ENCODE measurements around the gene SLC22A13.
"Not testable (repeated sequence)": the region's sequence is repeated elsewhere in the genome, so short reads cannot be mapped to it uniquely, and the experiment has no call there.

The SLC22A13 gene

GRCh38 chr3:38306941-38307340 is 41.3 kb downstream of the SLC22A13 start:
- no peak for FAIRE-seq

GRCh38 chr3:38307599-38307998 is 42.0 kb downstream of the SLC22A13 start:
- no peak for FAIRE-seq

DNA sequence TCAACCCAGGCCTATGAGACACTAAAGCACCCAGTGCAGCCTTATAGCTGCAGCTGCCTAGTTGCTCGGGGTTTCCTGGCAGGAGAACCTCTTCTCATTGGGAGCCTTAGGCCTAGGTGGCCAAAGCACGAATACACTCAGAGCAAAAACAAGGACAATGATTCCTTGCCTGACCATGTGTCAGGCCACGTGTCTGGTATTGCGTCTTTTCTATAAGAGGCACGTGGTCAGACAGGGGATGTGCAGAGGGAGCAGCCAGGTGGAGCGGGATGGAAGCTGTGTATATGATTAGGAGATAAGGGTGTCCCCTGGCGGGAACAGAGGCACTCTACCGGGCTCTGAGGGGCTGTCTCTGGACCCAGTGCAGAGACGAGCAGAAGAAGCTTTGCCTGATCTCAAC is 42.8 kb downstream of the SLC22A13 start:
- no peak for FAIRE-seq

GRCh38 chr3:38311476-38311875 is 45.9 kb downstream of the SLC22A13 start:
- no peak for FAIRE-seq

DNA sequence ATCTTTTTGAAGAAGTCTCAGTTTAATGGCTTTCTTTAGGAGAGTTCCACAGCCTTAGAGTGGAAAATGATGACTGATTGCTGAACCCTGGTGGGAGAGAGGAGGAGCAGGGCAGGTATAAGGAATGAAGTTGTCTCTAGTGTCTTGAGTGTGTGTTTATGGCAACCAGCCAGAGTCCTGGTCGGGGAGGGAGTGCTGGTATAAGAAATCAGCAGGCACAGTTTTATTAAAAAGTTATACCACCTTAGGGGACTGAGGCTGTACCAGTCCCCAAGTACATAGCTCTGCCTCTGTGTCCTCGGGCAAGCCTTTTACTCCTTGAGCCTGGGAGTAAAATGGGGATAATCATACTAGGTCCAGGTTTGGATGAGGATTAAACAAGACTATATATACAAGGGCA is 46.3 kb downstream of the SLC22A13 start:
- no peak for FAIRE-seq

- FAIRE-seq = no peak
Measured at GRCh38 chr3:38312356-38312755, 46.7 kb downstream of the SLC22A13 start.

- FAIRE-seq = no peak
Measured at GRCh38 chr3:38313263-38313662, 47.7 kb downstream of the SLC22A13 start.

DNA sequence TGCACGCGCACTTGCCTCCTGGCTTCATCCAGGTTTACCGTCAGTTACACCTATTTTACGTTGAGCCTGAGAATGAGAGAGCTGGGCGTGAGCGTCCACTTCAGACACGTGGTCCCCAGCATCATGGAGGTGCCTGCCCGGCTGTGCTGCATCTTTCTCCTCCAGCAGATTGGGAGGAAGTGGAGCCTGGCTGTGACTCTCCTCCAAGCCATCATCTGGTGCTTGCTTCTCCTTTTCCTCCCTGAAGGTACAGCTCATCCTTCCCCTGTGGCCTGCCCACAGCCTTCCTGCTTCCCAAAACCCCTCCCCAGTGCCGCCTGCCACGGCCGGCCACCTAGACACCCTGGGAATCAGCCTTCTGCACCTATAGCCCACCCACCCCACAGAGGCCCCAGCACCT is 48.1 kb downstream of the SLC22A13 start:
- FAIRE-seq = no peak

GRCh38 chr3:38314112-38314763 is 48.6 kb downstream of the SLC22A13 start:
- FAIRE-seq = no peak

GRCh38 chr3:38314764-38315487 is 49.3 kb downstream of the SLC22A13 start:
- FAIRE-seq = no peak

- no peak for FAIRE-seq
Measured at GRCh38 chr3:38315488-38316230, 50.0 kb downstream of the SLC22A13 start.

DNA sequence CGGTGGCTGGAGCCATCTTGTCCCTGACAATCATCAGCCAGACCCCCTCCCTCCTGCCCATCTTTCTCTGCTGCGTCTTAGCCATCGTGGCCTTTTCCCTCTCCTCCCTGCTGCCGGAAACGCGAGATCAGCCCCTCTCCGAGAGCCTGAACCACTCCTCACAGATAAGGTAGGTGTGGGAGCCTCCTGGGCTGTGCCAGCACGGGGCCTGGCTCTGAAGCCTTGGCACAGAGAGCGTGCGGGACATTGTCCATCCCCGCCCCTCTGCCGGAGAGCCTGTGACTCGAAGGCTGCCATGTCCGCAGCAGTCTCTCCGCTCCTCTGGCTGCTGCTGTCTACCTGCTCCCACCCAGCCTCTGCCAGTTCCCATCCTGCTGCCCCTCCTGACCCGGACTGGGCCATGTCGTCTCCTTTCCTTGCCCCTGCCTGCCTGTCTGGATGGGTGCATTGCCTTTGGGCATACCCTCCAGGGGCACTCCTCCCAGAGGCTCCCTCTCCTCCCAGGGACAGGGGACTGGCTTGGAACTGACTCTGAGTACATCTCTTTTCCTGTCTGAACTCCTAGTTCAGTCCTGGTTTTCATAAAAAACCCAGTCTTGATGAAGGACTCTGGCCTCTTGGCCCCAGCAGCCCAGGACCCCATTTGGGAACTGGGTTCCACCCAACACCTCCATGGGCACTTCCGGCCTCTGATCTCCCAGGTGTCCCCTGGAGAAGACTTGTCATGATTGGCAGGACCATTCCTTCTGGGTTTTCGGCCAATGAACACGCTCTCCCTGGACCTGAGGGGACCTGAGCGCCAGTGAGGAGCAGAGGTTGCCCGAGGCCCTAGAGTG is 51.0 kb downstream of the SLC22A13 start:
- FAIRE-seq = no peak

DNA sequence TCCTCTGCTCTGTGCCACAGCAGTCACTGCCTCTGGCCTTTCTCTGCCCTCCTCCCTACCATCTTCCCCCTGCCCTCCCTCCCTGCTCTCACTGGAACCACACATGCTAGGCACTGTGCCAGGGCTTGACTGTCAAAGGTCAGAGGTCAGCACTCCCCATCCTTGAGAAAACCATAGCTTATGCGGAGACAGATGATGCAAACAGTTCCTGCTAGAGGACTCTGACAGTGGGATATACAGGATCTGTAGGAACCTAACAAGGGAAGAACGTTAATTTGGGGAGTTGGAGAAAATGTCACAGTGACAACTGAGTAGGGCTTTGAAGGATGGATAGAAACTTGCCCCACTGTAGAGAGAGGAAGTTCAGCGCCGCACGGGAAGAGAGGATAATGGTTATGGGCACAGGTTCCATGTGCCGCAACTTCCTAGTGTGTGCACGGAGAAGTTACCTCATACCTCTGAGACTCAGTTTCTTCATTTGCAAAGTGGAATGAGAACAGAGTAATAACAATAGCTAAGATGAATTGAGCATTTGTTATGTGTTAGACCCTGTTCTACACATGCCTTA is 51.7 kb downstream of the SLC22A13 start:
- FAIRE-seq = no peak

- FAIRE-seq = no peak
Measured at GRCh38 chr3:38318766-38319671, 53.4 kb downstream of the SLC22A13 start.

DNA sequence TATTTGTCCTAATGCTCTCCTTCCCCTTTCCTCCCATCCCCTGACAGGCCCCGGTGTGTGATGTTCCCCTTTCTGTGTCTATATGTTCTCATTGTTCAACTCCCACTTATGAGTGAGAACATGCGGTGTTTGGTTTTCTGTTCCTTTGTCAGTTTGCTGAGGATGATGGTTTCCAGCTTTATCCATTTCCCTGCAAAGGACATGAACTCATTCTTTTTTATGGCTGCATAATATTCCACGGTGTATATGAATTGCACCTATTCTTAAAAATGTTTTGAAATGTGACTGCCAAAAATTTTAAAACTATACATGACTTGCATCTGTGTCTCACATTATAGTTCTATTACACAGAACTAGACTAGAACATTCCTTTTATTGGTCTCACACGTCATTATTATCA is 55.0 kb downstream of the SLC22A13 start:
- FAIRE-seq = not testable (repeated sequence)

DNA sequence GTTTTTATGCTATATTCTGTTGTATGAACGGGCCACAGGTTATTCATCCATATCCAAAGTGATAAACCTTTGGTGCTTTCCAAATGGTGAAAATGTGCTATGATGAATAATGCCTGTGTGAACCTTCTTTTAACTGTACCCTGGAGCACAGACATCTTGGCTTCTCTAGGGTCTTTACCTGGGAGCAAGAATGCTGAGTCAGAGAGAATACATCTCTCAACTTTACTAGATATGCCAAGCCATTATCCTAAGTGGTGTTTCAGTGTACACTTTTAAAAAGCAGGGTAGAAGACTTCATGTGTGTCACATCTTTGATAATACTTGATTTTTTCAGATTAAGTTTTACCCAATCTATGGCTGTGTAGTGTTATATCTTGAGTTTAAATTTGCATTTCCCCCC is 57.4 kb downstream of the SLC22A13 start:
- no peak for FAIRE-seq

- no peak for FAIRE-seq
Measured at GRCh38 chr3:38325256-38325655, 59.6 kb downstream of the SLC22A13 start.

DNA sequence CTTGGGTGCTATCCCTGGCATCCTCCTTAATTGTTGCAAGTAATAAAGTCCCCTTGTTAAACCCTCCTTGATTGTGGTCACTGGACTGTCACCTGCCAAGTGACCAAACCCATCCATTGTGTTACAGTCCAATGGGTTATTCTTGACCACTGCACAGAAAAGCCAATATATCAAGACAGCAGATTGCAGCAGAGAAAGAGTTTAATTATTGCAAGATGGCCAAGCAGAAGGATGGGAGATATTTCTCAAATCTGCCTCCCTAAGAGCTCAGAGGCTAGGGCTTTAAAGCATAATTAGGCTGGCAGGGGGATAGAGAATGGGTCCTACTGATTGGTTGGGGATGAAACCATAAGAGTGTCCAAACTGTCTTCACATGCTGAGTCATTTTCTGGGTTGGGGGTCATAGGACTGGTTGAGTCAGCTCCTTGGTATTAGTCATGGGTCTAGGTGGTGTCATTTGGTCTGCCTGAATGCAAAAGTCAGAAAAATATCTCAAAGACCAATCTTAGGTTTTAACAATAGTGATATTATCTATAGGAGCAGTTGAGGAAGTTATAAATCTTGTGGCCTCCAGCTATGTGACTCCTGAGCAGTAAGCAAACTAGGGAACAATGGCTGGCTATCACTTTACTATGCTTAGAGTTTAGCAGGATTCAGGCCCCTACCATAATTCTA is 61.9 kb downstream of the SLC22A13 start:
- FAIRE-seq = no peak

All from islet of Langerhans (tissue), 1 donor.